Posterior vena cava (tissue), 2 donors: ENCODE results near the gene TNFAIP8L3. TPM values are rescaled to one million over a fixed set of nuclear protein-coding genes. Genes with fewer than 3 reads are reported as not detected.
"Not testable (repeated sequence)": the region's sequence is repeated elsewhere in the genome, so short reads cannot be mapped to it uniquely, and the experiment has no call there.

Source experiments
- DNase-seq: peaks from one replicate; pipeline ENCODE4 v3.0.0-alpha.2; 2020; ENCODE audit warnings: low spot score
- intact Hi-C, 2 donors: fragments of 100-400 bp; cut with DNase I; formaldehyde crosslinking; loops; one replicate each; pipeline versions ENCODE4 v1.14.1 to v1.14.2; 2022 to 2023
- total RNA-seq, 2 donors: library from RNA; stranded (reverse); fragmentation: NEBNext Ultra II Directional; extraction: Animal tissue kit (Norgen Biotek cat#: 25700); gene quantifications; one replicate each; pipeline ENCODE4 v1.2.1, GENCODE V29; 2021
- donor health status: DM: yes; HTN: yes; CAD: no.
- donor health status: DM: yes; HTN: yes; CAD: no.

TNFAIP8L3 gene
- total RNA-seq, 2 donors from 2014 or later = 57.0 to 151 TPM

DNA sequence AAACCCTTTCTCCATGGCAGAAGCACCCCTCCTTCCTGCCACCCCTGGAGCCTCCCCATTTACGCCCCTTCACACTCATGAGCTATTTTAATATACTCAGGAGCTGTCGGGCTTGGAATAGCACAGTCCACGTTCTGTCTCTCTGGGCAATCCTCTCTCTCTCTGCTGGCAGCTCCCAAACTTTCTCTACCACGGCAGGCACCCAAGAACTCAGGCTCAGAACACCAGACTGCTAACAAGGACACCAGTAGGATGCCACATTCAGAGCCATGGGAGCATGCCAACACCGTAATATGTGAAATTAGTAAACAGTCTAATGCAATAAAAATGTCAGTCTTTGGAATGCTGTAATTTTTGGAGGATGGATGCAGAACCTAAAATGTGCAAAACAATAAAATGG, 19.3 kb downstream of the TNFAIP8L3 start:
- no peak for DNase-seq
- intact Hi-C loops = no loop called here

- intact Hi-C loops = no loop called here
- no peak for DNase-seq
These were observed 19.8 kb downstream of the TNFAIP8L3 start for GRCh38 chr15:51074926-51075325.

- intact Hi-C loops = no loop called here
- no peak for DNase-seq
These were observed 23.1 kb downstream of the TNFAIP8L3 start for GRCh38 chr15:51071578-51071977.

DNA sequence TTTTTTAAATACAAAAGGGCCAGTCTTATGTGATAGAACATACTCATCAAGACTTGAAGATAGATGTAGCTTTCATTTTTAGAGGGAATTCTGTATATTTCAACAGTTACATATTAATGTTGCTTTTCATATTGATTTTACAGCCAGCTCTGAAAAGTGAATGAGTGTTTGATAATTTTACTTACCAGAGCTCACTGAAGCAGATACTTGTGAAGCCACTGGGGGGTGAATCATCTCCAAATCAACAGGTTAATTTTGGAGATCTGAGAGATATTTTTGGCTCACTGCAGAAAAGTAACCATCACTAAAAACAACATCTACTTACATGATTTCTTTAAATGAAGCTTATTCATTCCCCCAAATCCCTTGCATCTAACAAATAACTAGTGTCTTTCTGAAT, 24.7 kb downstream of the TNFAIP8L3 start:
- intact Hi-C loops = no loop called here
- DNase-seq = no peak

GRCh38 chr15:51067510-51067909, 27.2 kb downstream of the TNFAIP8L3 start:
- DNase-seq = no peak
- intact Hi-C loops = no loop called here

GRCh38 chr15:51065781-51066180, 28.9 kb downstream of the TNFAIP8L3 start:
- intact Hi-C loops = no loop called here
- no peak for DNase-seq

- intact Hi-C loops = no loop called here
These were observed 29.4 kb downstream of the TNFAIP8L3 start for GRCh38 chr15:51065261-51065660.

DNA sequence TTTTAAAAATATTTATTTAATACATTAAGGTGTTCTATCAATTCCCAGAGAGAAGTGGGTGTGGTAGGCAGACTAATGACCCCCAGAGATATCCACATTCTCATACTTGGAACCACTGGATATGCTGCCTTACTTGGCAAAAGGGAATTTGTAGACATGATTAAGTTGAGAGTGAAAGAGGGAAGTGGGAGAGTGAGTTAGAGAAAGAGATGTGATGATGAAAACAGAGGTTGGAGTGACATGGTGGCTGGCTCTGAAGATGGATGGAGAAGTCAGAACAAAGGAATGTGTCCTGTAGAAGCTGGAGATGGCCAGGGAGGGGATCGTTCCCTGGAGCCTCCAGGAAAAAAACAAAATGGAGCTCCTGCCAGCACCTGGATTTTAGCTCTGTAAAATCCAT, 32.0 kb downstream of the TNFAIP8L3 start:
- intact Hi-C loops = no loop called here
- no peak for DNase-seq

More at GRCh38 chr15:51065261-51065660, 29.4 kb downstream of the TNFAIP8L3 start:
- DNase-seq = no peak

GRCh38 chr15:51060030-51060673, 34.6 kb downstream of the TNFAIP8L3 start:
- intact Hi-C loops = no loop called here
- no peak for DNase-seq

GRCh38 chr15:51054535-51054934, 40.2 kb downstream of the TNFAIP8L3 start:
- intact Hi-C loops = no loop called here

GRCh38 chr15:51053571-51053970, 41.1 kb downstream of the TNFAIP8L3 start:
- DNase-seq = no peak
- intact Hi-C loops = no loop called here

More at GRCh38 chr15:51054535-51054934, 40.2 kb downstream of the TNFAIP8L3 start:
- no peak for DNase-seq

DNA sequence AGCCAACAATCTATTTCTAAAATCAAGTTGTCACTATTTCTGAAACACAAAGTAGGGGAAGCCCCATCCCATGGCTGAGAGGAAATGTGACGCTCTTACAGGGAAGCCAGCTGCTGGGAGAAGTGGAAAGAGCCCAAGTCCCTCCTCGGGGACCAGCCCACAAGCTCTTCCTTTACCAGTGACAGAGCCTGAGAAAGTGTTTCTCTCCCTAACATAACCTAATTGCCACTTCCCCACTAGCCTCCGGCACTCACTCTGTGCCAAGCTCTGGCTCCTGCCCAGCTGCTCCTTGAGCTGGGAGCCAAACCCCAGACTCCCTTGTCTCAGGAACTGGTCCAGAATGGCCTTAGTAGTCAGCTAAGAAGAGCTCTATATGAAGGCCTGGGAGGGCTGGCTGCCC, 42.9 kb downstream of the TNFAIP8L3 start:
- peak; percentile 87 for DNase-seq
- intact Hi-C loops = no loop called here

- no peak for DNase-seq
- intact Hi-C loops = no loop called here
These were observed 45.6 kb downstream of the TNFAIP8L3 start for GRCh38 chr15:51049081-51049480.

- DNase-seq = no peak
- intact Hi-C loops = no loop called here
These were observed 46.4 kb downstream of the TNFAIP8L3 start for GRCh38 chr15:51048308-51048707.

DNA sequence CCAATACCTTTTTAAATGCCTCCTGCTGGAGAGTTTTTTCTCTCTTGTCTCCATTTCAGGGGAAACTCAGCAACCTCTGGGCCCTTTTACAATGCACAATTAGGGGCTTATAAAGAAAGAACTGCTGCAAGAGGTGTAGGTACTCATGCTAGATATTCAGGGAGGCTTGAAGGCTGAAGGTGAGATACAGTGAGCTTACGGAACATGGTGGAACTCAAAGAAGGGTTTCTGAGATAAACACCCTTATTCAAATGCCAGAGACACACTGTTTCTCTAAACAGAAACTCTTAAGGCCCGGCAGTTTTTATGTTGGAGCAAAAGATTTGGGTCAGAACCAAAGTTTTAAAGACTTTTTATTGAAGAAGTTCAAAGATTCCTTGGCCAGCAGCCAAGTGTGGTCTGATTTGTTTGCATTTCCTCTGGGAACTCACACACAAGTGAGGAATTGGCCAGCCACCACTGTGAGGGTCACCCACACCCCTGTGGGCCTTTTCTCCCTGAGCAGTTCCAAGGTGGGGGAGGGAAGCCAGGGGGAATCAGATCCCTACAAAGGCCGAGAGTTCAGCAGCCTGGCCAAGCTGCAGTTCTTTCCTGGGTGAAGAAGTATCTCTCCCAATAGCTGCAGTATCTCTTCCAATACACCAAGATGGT, 47.8 kb downstream of the TNFAIP8L3 start:
- intact Hi-C loops = no loop called here
- DNase-seq = no peak

DNA sequence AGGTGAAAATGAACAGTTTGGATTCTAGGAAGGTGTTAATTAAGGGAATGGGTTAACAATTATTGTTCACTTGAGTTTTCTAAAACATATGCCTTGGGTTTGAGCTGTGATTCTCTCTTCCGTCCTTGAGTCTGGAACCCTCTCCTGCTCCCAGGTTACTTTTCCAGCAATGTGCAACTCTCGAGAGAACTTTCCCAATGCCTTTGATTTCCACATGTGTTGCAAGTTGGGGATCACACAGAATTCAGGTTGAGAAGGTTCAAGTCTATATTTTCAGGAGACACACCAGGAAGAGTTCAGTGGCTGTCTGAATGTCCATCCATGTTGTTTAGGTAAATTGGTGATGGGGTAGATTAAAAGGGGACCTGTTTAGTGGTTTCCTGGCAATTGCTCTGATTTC, 48.7 kb downstream of the TNFAIP8L3 start:
- intact Hi-C loops = no loop called here
- DNase-seq = no peak

GRCh38 chr15:51044037-51044727, 50.5 kb downstream of the TNFAIP8L3 start:
- no peak for DNase-seq
- intact Hi-C loops = loop anchor here in 1 of 2 donors (5.0 kb wide), 1 partner anchor 1422 kb away; the partner anchor contains the start of genes DTWD1 and FAM227B

DNA sequence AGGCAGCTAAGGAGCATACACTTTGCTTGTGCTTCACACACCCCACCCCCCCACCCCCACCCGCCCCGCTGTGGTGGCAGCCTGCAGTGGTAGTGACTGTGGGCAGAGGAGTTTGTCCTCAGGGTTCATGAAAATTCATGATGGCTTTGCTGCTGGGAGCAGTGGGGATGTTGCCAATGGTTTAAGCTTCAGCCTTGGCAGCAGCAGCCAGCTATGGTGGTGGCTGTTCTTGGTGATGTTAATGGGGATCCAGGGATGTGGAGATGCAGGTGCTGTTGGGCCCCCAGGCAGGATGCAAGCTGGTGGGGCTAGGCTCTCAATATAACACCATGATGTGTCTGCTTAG, 55.8 kb downstream of the TNFAIP8L3 start:
- intact Hi-C loops = no loop called here
- no peak for DNase-seq

- no peak for DNase-seq
- intact Hi-C loops = no loop called here
These were observed 56.3 kb downstream of the TNFAIP8L3 start for GRCh38 chr15:51038162-51038973.

- not testable (repeated sequence) for DNase-seq
These were observed 57.2 kb downstream of the TNFAIP8L3 start for GRCh38 chr15:51037474-51037873.

More at GRCh38 chr15:51037474-51037873, 57.2 kb downstream of the TNFAIP8L3 start:
- intact Hi-C loops = not testable (repeated sequence)
